HG02973 (cell line): ENCODE data around the gene USP40.

Experiments used
- ATAC-seq: cut with Tn5 transposase; IDR thresholded peaks from one replicate; pipeline ENCODE4 v1.9.1; 2021; ENCODE audit warnings: moderate library complexity; ENCODE audit not compliant: unreplicated experiment

USP40 gene

DNA sequence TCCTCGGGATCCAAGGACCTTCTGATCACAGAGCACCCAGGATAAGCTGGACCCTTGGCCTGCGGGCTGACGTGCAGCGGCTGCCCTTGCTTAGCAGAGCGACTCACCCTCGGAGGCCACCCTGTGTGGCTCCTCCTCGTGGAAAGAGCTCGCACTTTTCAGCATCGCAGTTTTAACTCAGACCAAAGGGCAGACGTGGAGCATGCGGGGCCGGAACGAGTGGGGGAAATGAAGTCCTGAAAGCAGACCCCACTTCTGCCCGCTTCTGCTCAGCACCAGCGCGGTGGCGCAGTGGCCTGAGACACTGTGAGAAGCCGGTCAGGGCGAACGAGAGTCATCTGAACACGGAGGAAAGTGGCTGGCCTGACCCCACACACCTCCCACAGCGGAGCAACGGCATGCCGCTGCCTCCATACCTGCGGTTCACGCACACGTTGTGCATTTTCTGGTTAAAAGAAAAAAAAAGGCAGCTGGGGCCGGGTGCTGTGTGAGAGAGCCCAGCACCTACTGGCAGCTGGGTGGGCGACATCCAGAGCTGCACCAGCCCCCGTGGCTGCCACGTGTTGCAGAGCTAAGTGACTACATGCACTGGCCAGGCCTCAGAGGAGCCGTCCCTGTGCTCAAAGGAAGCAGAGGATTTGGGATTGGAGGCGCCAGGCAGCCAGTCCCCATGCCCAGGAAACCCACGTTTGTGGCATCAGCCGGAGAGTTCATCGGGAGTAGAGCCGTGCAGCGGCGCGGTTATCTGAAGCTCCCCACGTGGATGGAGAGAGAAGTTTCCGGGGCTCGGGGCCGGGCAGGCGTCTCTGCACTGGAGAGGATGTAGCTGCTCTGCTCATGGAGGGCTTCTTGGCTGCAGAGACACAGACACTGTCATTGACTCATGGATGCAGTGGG, 89.7 kb downstream of the USP40 start:
- no peak for ATAC-seq

DNA sequence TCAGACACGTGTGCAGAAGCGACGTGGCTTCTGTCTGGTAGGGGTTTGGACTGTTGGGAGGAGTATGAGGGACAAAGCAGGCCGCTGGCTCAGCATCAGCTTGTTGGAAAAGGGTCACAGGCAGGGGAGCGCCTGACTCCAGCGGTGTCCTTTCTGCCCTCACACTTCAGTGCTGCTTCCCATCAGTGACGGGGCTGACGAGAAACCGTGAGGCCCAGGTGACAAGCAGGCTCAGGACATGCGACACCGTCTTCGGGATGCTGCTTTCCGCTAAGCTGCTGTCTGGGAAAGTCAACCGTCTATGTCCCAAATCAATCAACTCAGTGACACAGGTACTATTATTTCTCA, 90.5 kb downstream of the USP40 start:
- no peak for ATAC-seq

DNA sequence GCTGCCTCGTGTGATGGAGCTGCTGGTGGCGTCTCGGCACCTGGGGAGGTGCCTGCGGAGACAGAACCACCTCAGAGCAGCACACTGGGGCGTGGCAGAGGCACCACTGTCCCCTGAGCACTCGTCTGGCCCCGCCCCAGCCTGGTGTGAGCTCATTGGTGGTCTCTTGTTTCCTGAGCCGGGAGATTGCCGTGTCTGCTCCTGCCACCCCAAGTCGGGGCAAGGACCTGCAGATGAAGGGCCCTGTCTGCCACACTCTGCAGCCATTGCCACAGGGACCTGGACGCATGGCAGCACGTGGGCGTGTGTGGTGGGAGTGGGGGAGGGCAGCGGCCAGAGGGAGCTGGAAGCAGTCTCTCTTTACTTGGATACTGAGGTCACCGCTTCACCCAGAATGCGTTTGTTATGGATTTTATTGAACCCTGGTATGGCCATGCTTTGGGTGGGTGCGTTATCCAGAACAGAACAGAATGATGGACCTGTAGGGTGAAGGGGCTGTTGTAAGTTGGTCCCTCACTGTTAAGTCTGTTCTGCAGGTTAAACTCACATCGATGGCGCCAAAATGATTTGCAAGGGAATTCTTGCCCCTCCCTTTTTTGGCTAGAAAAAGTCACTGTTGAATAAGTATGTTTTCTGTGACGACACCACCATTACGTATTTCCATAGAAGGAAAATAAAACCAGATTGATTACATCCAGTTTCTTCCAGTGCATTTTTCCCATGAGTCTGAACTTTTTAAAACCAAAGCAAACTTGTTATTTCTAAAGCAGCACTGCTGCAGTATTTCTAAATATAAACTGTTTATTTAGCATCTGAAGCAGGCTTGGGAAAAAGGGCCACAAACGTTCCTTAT, 92.0 kb downstream of the USP40 start:
- ATAC-seq: no peak

DNA sequence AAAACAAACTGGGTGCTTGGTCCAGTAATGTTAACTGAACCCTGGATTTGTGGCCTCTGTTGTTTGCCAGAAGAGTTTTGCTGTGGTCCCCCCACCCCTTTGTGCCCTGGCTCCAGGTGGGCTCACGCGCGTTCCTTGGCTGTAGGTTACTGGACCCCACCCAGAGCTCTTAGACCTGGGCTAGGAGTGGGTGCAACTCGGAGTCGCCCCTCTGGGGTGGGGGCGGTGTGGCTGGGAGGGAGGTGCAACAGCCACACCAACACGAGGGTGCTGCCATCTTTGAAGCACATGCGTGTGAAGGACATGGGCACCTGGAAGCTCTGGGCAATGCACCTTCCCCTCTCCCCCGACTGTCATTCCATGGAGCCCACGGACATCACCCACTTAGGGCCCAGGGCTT, 92.7 kb downstream of the USP40 start:
- ATAC-seq: no peak

DNA sequence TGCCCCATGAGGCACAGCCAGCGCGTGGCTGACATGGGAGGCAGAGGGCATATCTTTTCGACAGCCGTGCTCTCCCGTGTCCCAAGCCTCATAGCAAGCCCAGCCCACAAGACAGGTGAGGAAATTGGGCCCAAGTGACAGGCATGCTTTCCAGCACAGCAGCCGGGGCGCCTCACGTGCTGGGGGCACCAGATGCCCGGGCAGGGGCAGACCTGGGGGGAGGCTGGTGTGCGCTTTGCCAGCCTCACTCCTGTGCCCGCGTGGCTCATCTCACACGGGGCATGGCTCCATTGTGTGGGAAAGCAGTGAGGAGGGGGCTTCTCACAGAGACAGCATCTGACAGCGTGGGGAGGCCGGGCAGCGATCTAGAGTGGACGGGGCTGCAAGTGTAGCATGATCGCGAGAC, 93.2 kb downstream of the USP40 start:
- ATAC-seq: no peak

DNA sequence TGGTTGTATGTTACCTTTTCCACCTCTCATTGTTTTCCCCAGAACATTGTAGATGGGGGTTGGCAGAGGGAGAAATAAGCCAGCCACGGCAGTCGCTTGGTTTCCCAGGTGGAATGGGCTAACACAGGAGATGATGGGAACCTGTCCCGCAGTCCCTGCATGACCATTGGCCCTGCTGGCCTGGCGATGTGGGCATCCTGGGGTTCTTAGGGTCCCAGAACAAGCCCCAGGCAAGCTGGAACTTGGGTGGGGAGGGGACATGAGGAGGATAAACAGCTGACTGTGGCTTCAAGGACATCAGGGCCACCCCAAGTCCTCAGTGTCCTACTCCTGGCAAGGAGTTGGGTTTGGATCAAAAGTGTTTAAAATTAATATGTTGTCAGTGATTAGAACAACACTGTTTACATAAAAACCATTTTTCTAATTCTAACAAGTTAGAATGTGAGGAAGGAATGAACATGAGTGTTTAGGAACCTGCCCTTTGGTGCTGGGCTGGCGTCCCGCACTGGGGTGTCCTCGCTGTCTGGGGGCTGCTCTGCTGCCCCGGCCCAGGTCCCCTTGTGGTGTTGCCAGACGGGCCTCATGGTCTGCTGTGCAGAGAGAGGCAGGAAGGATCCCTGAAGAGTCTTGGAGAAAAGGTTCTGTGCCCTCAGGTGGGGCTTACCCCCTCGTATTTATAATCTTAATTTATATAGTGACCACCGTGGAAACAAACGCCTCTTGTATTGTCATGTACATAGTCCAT, 95.1 kb downstream of the USP40 start:
- no peak for ATAC-seq

DNA sequence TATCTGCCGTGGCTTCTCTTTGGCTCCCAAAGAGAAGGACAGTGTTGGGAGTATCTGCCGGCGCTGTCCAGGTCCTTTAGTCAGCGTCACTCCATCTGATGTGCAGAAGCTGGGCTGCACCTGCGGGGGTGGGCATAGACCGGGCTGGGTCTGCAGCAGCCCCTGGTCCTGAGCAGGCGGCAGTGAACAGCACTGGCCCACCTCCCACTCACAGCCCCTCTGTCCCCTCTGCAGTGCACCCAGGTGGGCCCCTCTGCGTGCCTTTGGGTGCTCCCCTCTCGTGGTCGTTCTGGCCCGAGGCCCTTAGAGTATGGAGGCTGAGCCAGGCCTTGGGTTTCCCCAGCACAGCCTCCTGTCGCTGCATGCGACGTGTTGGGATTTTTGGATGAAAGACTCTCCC, 95.7 kb downstream of the USP40 start:
- ATAC-seq: no peak

DNA sequence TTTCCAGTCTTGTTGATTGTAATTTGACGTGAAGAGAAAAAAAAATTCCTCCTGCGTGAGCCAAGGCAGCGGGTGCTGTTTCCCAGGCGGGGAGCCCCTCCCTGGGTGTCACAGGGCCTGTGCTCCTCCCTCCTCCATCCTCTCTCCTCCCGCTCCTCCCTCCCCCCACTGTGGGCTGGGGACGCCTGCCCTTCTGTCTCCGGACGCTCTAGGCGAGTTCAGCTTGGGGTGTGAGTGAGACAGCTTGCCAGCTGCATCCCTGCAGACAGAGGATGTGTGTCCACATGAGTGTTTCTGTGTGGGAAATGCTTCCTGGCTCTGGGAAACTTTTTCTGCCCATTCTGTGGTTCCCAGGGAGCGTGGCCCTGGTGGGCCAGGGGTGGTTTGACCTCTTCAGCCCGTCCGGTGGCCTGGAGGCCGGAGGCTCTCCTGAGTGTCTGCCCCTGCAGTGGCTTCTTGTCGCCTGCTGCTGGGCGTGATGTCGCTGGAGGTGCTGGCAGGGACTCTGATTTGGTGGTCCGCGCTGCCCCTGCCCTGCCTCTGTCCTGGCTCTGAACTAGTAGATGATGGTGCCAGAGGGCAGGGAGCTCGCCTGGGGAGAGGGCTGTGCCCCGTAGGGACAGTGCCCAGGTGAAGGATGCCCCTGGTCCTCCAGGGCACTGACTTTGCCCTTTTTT, 96.4 kb downstream of the USP40 start:
- ATAC-seq: no peak

DNA sequence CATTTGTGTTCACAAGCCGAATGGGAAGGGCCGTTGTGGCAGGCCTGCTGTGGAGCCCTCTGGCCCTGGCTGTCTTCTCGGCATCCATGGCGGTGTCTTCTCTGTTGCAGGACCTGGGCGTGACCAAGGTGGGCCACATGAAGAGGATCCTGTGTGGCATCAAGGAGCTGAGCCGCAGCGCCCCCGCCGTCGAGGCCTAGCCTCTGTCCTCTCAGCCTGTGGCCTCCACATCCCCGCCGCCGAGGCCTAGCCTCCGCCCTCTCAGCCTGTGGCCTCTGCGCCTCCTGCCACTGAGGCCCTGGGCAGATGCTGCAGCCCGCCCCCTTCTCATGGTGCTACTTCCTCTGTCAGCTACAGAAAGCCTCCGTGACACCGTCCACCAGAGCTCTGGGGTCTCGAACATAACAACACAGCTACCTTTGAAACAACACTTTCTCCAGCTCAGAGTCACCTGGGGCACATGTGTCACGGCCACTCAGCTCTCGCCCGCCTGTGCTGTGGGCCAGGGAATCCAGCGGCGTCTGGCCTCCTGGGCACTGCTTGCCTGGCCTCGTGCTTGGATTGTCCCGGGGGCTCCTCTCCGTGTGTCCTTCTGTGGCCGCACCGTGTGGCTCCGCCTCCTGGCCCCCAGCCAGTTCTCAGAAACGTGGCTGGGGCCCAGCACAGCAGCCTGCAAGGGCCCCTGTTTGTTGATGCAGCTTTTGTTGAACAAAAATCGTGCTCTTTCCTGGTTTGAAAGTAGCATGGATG, 97.1 kb downstream of the USP40 start:
- no peak for ATAC-seq

DNA sequence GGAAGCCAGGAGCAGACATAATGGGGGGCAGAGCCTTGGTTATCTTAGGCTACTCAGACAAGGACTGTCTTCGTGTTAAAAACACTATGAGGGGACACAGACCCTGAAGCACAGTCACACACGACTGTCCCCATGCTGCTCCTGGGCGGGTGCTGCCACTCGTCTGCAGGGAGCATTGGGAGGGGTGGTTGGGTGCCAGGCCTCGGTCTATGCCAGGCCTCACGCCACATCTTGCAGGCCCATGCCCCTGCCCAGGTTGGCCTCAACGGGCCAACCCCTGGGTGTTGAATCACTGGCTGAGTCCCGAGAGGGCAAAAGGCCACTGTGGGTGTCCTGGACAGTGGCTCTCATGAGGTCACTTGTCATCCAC, 97.9 kb downstream of the USP40 start:
- ATAC-seq: no peak

DNA sequence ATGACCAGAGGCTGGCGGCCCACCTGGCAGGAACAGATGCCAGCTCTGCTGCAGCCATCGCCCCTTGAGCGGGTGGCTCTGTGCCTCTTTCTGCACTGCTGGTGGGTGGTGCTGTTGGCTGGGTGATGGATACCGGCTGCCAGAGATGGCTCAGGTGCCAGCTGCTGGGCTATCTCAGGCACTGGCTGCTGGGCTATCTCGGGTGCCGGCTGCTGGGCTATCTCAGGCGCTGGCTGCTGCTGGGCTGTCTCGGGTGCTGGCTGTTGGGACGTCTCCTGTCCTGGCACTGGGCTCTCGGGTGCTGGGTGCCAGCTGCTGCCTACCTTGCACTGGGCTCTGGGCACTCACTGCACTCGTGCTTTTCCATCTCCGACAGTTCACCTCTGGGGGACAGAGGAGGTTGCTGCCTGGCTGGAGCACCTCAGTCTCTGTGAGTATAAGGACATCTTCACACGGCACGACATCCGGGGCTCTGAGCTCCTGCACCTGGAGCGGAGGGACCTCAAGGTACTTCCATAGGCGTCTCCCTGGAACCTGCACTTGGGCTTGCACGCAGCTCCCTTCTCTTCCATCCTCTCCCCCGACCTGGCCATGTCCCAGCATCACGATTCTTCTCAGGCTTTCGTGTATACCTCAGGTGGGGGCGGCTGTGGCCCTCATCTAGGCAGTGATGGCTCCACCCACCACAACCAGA, 98.4 kb downstream of the USP40 start:
- ATAC-seq: no peak

DNA sequence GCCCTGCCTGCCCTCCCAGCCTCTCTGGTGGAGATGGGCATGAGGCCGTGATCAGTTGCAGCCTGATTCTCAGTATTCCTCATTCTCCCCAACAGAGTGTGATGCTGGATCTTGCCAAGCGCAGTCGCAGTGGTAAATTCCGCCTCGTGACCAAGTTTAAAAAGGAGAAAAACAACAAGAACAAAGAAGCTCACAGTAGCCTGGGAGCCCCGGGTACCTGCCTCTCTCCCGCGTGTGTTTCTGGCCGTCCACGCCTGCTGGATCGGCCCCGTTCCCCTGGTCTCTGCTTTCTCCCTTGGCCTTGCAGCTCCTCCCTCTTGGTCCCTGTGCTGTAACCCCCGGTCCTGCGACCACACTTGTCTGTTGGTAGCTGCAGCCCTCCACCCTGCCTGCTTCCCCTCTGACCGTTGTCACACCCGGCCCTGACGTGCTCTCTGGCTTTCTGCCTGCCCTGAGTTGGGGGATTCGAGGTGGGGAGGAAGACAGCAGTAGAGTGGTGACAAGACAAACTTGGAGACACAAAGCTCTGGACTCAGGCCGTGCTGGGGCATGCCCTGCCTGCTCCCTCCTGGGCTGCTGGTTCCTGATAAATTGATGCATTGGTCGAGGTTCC, 99.5 kb downstream of the USP40 start:
- no peak for ATAC-seq

DNA sequence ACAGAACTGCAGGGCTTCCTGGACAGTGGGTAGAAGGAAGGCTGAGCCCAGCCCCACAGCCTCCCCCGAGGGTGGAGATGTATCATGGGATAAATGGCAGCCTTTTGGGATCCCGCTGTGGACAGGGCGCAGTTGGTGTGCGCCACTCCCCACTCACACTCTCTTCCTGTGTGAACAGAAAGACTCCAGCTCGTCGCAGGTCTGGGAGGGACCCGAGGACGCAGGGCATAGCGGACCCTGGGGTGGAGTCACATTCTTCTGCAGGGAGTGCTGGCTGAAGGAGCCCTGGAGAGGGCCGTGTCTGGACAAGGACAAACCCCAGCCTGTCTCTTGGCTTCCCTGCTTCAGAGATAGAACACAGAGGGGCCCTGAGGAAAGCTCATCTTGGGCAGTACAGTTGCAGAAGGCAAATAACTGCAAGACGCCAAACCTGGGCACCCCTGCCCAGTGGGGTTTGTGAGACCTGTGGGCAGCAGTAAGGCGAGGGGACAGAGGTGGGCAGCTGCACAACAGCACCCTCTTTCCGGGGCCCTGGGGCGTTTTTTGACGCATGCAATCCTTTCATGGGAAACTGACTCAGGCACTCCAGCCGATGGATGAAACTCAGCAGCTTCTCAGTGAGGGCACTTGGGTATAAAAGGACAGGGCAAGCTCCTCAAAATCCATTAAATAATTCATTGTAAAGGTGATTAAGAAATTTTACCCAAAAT, 101.9 kb downstream of the USP40 start:
- no peak for ATAC-seq

DNA sequence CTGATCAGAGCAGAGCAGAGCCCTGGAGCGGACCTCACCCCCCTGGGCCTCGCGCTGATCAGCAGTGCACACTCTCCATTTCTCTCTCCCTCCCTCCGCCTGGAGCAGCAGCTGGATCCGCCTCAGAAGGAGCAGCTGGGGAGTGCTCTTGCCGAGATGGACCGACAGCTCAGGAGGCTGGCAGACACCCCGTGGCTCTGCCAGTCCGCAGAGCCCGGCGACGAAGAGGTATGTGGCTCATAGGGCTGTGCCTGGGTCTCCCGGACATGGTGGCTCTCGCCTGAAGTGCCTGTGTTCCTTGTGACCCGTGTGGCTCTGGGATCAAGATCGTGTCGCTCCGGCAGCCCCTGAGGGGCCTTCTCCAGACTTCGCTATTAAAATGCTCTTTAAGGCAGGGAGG, 102.5 kb downstream of the USP40 start:
- no peak for ATAC-seq

DNA sequence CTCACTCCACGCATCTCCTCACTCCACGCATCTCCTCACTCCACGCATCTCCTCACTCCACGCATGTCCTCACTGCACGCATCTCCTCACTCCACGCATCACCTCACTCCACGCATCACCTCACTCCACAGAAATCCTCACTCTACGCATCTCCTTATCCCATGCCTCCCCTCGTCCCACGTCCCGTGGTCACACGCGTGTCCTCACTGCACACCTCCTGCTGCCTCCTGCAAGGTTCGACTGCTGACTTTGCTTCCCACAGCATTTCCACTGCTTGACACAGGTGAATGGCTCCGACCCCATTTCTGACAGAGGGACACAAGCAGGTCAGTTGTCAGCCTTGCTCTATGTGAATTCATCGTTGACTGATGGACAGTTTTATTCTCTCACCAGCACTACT, 103.0 kb downstream of the USP40 start:
- no peak for ATAC-seq

DNA sequence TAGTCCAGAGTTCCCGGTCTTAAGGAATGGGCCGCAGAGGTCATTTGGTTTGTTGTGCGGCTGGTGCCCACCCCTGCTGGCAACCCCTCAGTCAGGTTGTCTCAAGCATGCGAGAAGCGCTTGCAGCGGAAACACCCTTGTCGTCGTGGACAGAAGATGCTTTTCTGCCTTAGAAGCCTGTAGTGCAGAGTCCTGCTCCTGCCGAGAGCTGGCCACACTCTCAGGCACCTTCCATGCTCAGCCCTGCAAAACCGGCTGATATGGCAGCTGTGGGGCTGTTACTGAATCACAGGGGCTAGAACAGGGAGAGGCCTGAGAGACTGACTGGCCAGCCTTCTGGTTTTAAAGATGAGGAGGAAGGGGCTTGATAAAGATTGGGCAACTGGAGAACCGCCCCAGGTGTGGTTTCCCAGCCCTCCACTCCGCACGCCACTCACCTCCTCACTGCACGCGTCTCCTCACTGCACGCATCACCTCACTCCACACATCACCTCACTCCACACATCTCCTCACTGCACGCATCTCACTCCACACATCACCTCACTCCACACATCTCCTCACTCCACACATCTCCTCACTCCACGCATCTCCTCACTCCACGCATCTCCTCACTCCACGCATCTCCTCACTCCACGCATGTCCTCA, 103.6 kb downstream of the USP40 start:
- ATAC-seq: no peak

DNA sequence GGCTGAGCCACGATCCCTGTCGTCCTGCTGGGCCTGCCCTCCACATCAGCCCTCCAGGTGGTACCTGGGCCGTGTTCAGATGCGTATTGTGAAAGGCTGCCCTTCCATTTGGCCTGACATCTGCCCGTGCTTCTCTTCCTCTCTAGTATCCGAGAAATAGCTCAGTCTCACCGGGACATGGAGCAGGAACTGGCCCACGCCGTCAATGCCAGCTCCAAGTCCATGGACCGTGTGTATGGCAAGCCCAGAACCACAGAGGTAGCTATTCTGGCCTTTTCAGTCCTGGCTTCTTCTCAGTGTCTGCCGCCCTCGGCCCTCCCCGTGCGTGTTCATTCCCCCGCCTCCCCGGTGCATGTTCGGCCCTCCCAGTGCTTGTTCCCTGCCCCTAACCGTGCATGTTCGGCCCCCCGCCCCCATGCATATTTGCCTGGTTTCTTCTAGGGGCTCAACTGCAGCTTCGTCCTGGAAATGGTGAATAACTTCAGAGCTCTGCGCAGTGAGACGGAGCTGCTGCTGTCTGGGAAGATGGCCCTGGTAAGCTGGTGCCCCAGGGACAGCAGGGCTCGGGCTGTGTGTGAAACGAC, 104.3 kb downstream of the USP40 start:
- ATAC-seq: no peak

DNA sequence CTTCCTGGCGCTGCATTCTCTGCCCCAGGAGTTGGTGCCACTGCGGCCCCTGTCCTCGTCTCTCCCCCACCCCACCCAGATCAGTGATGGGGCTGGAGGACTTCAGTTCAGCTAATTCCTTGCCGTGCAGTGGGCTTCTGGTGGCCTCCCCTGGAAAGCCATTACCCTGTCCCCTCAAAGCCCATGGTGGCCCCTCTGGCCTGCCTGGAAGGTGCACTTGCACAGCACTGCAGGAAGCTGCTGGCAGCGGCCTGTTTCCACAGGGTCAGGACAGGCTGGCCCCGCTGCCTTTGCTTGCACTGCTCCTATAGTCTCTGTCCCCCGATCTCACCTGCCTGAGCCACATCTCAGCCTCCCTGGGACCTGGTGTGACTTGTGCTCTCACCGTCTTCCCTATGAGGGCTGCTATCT, 105.1 kb downstream of the USP40 start:
- ATAC-seq: no peak
